ENCODE data around the gene KPTN. TPM values are rescaled to one million over a fixed set of nuclear protein-coding genes. Genes with fewer than 3 reads are reported as not detected.

Gene KPTN
- total RNA-seq, 1 experiment from 2014 or later, result 20.8 TPM

- Histone ChIP-seq H3K79me2 (ENCODE audit: low read depth) (no peaks in the 10 kb centered on the region), H3K4me3 (no peak overlapping the region), H3K4me2 (no peak overlapping the region), H3F3A (ENCODE audit: insufficient read depth, low read depth) (0 out of 2 replicates have a peak, but pooled peaks cover 5% of the 10 kb centered on the region), H3K27me3 (ENCODE audit: insufficient read depth, low read depth) (peaks cover 80% of the 10 kb centered on the region), H2AFZ (no peak overlapping the region), H3K27ac (no peak overlapping the region), H3K36me3 (ENCODE audit: low read depth) (no peaks in the 10 kb centered on the region), H3K9me2 (ENCODE audit: insufficient read depth) (no peaks in the 10 kb centered on the region), H3K4me1 (replicated peaks; ENCODE audit: insufficient read depth) (no peaks in the 10 kb centered on the region), H4K20me1 (ENCODE audit: insufficient read depth) (no peaks in the 10 kb centered on the region), H3K9me3 (ENCODE audit: insufficient read depth, low read depth) (no peaks in the 10 kb centered on the region)
- intact Hi-C loops (cut with micrococcal nuclease; ENCODE audit: unreplicated experiment), result no loop called here
- DNase-seq, result no peak
- POLR2A ChIA-PET (ENCODE audit: unreplicated experiment), result no interaction called here
- BruUV-seq (replicated peaks), result no TSS peak
- TF ChIP-seq EZH2 (IDR thresholded peaks at IDR 0.05; ENCODE audit: low read depth), result no peak; the same call in 1 of the 2 replicates
- TF ChIP-seq, protein P1, sequence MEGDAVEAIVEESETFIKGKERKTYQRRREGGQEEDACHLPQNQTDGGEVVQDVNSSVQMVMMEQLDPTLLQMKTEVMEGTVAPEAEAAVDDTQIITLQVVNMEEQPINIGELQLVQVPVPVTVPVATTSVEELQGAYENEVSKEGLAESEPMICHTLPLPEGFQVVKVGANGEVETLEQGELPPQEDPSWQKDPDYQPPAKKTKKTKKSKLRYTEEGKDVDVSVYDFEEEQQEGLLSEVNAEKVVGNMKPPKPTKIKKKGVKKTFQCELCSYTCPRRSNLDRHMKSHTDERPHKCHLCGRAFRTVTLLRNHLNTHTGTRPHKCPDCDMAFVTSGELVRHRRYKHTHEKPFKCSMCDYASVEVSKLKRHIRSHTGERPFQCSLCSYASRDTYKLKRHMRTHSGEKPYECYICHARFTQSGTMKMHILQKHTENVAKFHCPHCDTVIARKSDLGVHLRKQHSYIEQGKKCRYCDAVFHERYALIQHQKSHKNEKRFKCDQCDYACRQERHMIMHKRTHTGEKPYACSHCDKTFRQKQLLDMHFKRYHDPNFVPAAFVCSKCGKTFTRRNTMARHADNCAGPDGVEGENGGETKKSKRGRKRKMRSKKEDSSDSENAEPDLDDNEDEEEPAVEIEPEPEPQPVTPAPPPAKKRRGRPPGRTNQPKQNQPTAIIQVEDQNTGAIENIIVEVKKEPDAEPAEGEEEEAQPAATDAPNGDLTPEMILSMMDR (conservative IDR thresholded peaks at IDR 0.05), result no peak
- CTCF ChIA-PET, result no interaction called here
Observed at GRCh38 chr19:47469363-47469700, 14.7 kb downstream of the KPTN start.

GRCh38 chr19:47467914-47468313 is 16.1 kb downstream of the KPTN start:
- Histone ChIP-seq H3K27ac (no peak overlapping the region), H3K9me2 (ENCODE audit: insufficient read depth) (no peaks in the 10 kb centered on the region), H3K36me3 (ENCODE audit: low read depth) (no peaks in the 10 kb centered on the region), H4K20me1 (ENCODE audit: insufficient read depth) (no peaks in the 10 kb centered on the region), H3K4me2 (no peak overlapping the region), H3K4me3 (no peak overlapping the region), H2AFZ (no peak overlapping the region), H3K27me3 (ENCODE audit: insufficient read depth, low read depth) (peaks cover 94% of the 10 kb centered on the region), H3K79me2 (ENCODE audit: low read depth) (no peaks in the 10 kb centered on the region), H3F3A (ENCODE audit: insufficient read depth, low read depth) (0 out of 2 replicates have a peak, but pooled peaks cover 5% of the 10 kb centered on the region), H3K9me3 (ENCODE audit: insufficient read depth, low read depth) (no peaks in the 10 kb centered on the region), H3K4me1 (replicated peaks; ENCODE audit: insufficient read depth) (no peaks in the 10 kb centered on the region)
- intact Hi-C loops (cut with micrococcal nuclease; ENCODE audit: unreplicated experiment), result no loop called here
- no TSS peak for BruUV-seq (replicated peaks)
- POLR2A ChIA-PET (ENCODE audit: unreplicated experiment), result no interaction called here
- CTCF ChIA-PET, result interaction anchor here (0.6 to 1.3 kb wide), 2 partner anchors 31 to 607 kb away, joined by 3 to 9 read pairs; no protein-coding TSS in a partner anchor
- TF ChIP-seq EZH2 (IDR thresholded peaks at IDR 0.05; ENCODE audit: low read depth), result no peak
- TF ChIP-seq, protein P1 (conservative IDR thresholded peaks at IDR 0.05), result no peak
- DNase-seq, result no peak

- intact Hi-C loops (cut with micrococcal nuclease; ENCODE audit: unreplicated experiment), result no loop called here
- Histone ChIP-seq H3K4me1 (replicated peaks; ENCODE audit: insufficient read depth) (no peaks in the 10 kb centered on the region), H3K27ac (no peak overlapping the region), H3K9me2 (ENCODE audit: insufficient read depth) (no peaks in the 10 kb centered on the region), H3K79me2 (ENCODE audit: low read depth) (no peaks in the 10 kb centered on the region), H3F3A (ENCODE audit: insufficient read depth, low read depth) (0 out of 2 replicates have a peak, but pooled peaks cover 5% of the 10 kb centered on the region), H3K36me3 (ENCODE audit: low read depth) (no peaks in the 10 kb centered on the region), H4K20me1 (ENCODE audit: insufficient read depth) (no peaks in the 10 kb centered on the region), H3K4me3 (no peak overlapping the region), H3K9me3 (ENCODE audit: insufficient read depth, low read depth) (no peaks in the 10 kb centered on the region), H3K27me3 (ENCODE audit: insufficient read depth, low read depth) (peaks cover 95% of the 10 kb centered on the region), H2AFZ (no peak overlapping the region), H3K4me2 (no peak overlapping the region)
- ChIA-PET POLR2A (ENCODE audit: unreplicated experiment) (no interaction called here), CTCF (no interaction called here)
- no peak for DNase-seq
- no TSS peak for BruUV-seq (replicated peaks)
- TF ChIP-seq EZH2 (IDR thresholded peaks at IDR 0.05; ENCODE audit: low read depth), result no peak
- TF ChIP-seq, protein P1 (conservative IDR thresholded peaks at IDR 0.05), result no peak
Observed at GRCh38 chr19:47465957-47466356, 18.1 kb downstream of the KPTN start.

All from PC-9 (cell line).